Osteoblast (primary cell): ENCODE data around the gene KLRF2. TPM values are rescaled to one million over a fixed set of nuclear protein-coding genes. Genes with fewer than 3 reads are reported as not detected.
A peak's percentile ranks its signal among the peaks of the same experiment; 100 is the strongest.

Experiments used
- DNase-seq: peaks from one replicate; pipeline ENCODE4 v3.0.0; 2011; ENCODE audit warnings: low spot score, mixed read lengths; ENCODE audit not compliant: insufficient read length; ENCODE audit errors: missing footprints
- H2AFZ ChIP-seq: 2 replicates; pipeline ENCODE4 v1.6.0; 2011; ENCODE audit warnings: mild to moderate bottlenecking, low read length
- H3K27ac ChIP-seq: 2 replicates; pipeline ENCODE4 v1.5.1; 2011; ENCODE audit warnings: mild to moderate bottlenecking, low read depth, low read length, moderate library complexity
- H3K27me3 ChIP-seq: 2 replicates; pipeline ENCODE4 v1.6.0; 2012; ENCODE audit warnings: mild to moderate bottlenecking, control low read depth, inconsistent platforms, low read length, moderate library complexity; ENCODE audit not compliant: insufficient read depth
- H3K36me3 ChIP-seq: 2 replicates; pipeline ENCODE4 v1.5.1; 2011; ENCODE audit warnings: mild to moderate bottlenecking, low read length, control low read depth, moderate library complexity; ENCODE audit not compliant: insufficient read depth
- H3K4me1 ChIP-seq: 2 replicates; pipeline ENCODE4 v1.5.1; 2011; ENCODE audit warnings: mild to moderate bottlenecking, low read length, control low read depth, moderate library complexity; ENCODE audit not compliant: insufficient read depth
- H3K4me2 ChIP-seq: 2 replicates; pipeline ENCODE4 v1.6.0; 2011; ENCODE audit warnings: mild to moderate bottlenecking, low read length; ENCODE audit not compliant: insufficient read depth
- H3K4me3 ChIP-seq: fragments of 200-600 bp; sonication (generic); 3 replicates; pipeline ENCODE4 v1.5.1; 2012; ENCODE audit warnings: mild to moderate bottlenecking, low read length, inconsistent platforms; ENCODE audit not compliant: insufficient read depth
- H3K79me2 ChIP-seq: 2 replicates; pipeline ENCODE4 v1.6.0; 2012; ENCODE audit warnings: mild to moderate bottlenecking, low read length, control low read depth, inconsistent platforms; ENCODE audit not compliant: insufficient read depth
- H3K9me3 ChIP-seq: 2 replicates; pipeline ENCODE4 v1.5.1; 2011; ENCODE audit warnings: low read depth, low read length, control low read depth
- H4K20me1 ChIP-seq: 2 replicates; pipeline ENCODE4 v1.6.0; 2012; ENCODE audit warnings: mild to moderate bottlenecking, low read length, control low read depth; ENCODE audit not compliant: insufficient read depth
- CTCF ChIP-seq: IDR thresholded peaks from 2 replicates; pipeline ENCODE4 v1.5.1; 2011; ENCODE audit warnings: mild to moderate bottlenecking, low read depth, low read length, moderate library complexity; ENCODE audit errors: extremely low read depth
- total RNA-seq: library from RNA; depleted of rRNA; stranded (reverse); fragments of >200 nt; gene quantifications from 2 replicates; pipeline ENCODE4 v1.2.3, GENCODE V29; 2012

Gene KLRF2
- total RNA-seq, 1 donor, result not detected

- no peaks in the 10 kb centered on the region for H3K36me3 ChIP-seq
- H2AFZ ChIP-seq, result no peak overlapping the region
- H3K27ac ChIP-seq, result no peak overlapping the region
- no peaks in the 10 kb centered on the region for H4K20me1 ChIP-seq
- no peaks in the 10 kb centered on the region for H3K79me2 ChIP-seq
- DNase-seq, result no peak
- TF ChIP-seq CTCF, result no peak
- H3K4me1 ChIP-seq, result no peaks in the 10 kb centered on the region
- H3K4me2 ChIP-seq, result no peak overlapping the region
- no peaks in the 10 kb centered on the region for H3K9me3 ChIP-seq
- H3K27me3 ChIP-seq, result no peaks in the 10 kb centered on the region
- H3K4me3 ChIP-seq, result no peak overlapping the region
Observed at GRCh38 chr12:9858135-9858534, 23.2 kb upstream of the KLRF2 start.

- Histone ChIP-seq H3K4me2 (no peak overlapping the region), H3K4me3 (no peak overlapping the region), H3K79me2 (no peaks in the 10 kb centered on the region), H3K27me3 (no peaks in the 10 kb centered on the region), H3K36me3 (no peaks in the 10 kb centered on the region), H2AFZ (peak overlapping the region; percentile 20), H3K9me3 (no peaks in the 10 kb centered on the region), H4K20me1 (no peaks in the 10 kb centered on the region), H3K4me1 (peaks cover 7% of the 10 kb centered on the region), H3K27ac (no peak overlapping the region)
- no peak for TF ChIP-seq CTCF
- DNase-seq, result no peak
Observed at GRCh38 chr12:9864913-9865675, 16.2 kb upstream of the KLRF2 start.

GRCh38 chr12:9866860-9867269 lies 14.4 kb upstream of the KLRF2 start:
- Histone ChIP-seq H3K4me2 (no peak overlapping the region), H3K9me3 (no peaks in the 10 kb centered on the region), H3K36me3 (no peaks in the 10 kb centered on the region), H3K4me3 (no peak overlapping the region), H3K79me2 (no peaks in the 10 kb centered on the region), H3K4me1 (peaks cover 7% of the 10 kb centered on the region), H4K20me1 (no peaks in the 10 kb centered on the region), H2AFZ (no peak overlapping the region), H3K27ac (no peak overlapping the region), H3K27me3 (no peaks in the 10 kb centered on the region)
- TF ChIP-seq CTCF, result no peak
- DNase-seq, result no peak

GRCh38 chr12:9867531-9867930 lies 13.8 kb upstream of the KLRF2 start:
- Histone ChIP-seq H3K27ac (no peak overlapping the region), H3K4me2 (no peak overlapping the region), H3K36me3 (no peaks in the 10 kb centered on the region), H3K79me2 (no peaks in the 10 kb centered on the region), H3K27me3 (no peaks in the 10 kb centered on the region), H4K20me1 (no peaks in the 10 kb centered on the region), H2AFZ (no peak overlapping the region), H3K4me1 (peaks cover 7% of the 10 kb centered on the region), H3K9me3 (no peaks in the 10 kb centered on the region), H3K4me3 (no peak overlapping the region)
- DNase-seq, result no peak
- TF ChIP-seq CTCF, result no peak
